Body of pancreas (tissue), 4 donors: ENCODE results near the gene CALML3.

ENCODE experiments used
- CTCF ChIP-seq, 7 experiments: fragments of 450-650 bp in 4 of 7; fragments of 200-600 bp in 3 of 7; sonication (generic) in 3 of 7; IDR thresholded peaks; one replicate each; pipeline ENCODE4 v1.5.1; 2016 to 2019; ENCODE audit warnings: antibody characterized with exemption in 7 of 7
- POLR2A ChIP-seq, 3 donors: fragments of 450-650 bp; IDR thresholded peaks; one replicate each; pipeline ENCODE4 v1.6.1; 2016; ENCODE audit warnings: antibody characterized with exemption in 3 of 3, mild to moderate bottlenecking in 2 of 3

- TF ChIP-seq POLR2A (IDR thresholded peaks at IDR 0.05) (no peak), CTCF (IDR thresholded peaks at IDR 0.05) (no peak)
Measured at GRCh38 chr10:5518143-5518542, 6.6 kb upstream of the CALML3 start.
